GM18508 (cell line): ENCODE results near the gene SHC4.

ENCODE experiments used
- ATAC-seq: cut with Tn5 transposase; IDR thresholded peaks from one replicate; pipeline ENCODE4 v1.9.1; 2021; ENCODE audit warnings: moderate number of reproducible peaks; ENCODE audit not compliant: insufficient read depth, unreplicated experiment

SHC4 gene

GRCh38 chr15:48774484-48774883 lies 189.2 kb downstream of the SHC4 start:
- no peak for ATAC-seq
